ENCODE data around the gene KIAA1671.

KIAA1671 gene

DNA sequence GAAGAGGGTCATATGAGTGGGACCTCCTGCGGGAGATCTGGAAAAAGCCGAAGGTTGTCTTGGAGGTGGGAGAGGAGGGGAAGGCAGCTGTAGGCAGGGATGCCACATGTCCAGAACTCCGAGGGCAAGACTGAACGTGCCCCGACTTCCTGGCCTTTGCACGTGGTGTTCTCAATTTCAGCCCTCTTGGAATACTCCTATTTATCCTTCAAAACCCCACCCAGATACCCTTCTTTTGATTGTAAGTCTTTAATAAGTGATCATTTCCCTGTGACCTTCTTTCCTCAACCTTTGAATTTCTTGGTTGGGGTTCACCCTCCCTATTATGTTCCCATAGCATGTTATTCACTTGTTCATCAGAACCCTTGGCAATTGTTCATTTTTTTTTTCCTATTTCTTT lies 151.9 kb downstream of the KIAA1671 start:
- TF ChIP-seq TAF1 (IDR thresholded peaks at IDR 0.05; ENCODE audit: borderline replicate concordance, insufficient read depth, low read length) (no peak), SIN3A (IDR thresholded peaks at IDR 0.05; ENCODE audit: borderline replicate concordance, insufficient read depth, low read length) (no peak), FOXP2 (optimal IDR thresholded peaks at IDR 0.05; ENCODE audit: borderline replicate concordance, extremely low read depth, extremely low read length, insufficient read depth) (no peak), POLR2AphosphoS5 (IDR thresholded peaks at IDR 0.05; ENCODE audit: low read depth, low read length) (no peak)
- TF ChIP-seq, protein P1, sequence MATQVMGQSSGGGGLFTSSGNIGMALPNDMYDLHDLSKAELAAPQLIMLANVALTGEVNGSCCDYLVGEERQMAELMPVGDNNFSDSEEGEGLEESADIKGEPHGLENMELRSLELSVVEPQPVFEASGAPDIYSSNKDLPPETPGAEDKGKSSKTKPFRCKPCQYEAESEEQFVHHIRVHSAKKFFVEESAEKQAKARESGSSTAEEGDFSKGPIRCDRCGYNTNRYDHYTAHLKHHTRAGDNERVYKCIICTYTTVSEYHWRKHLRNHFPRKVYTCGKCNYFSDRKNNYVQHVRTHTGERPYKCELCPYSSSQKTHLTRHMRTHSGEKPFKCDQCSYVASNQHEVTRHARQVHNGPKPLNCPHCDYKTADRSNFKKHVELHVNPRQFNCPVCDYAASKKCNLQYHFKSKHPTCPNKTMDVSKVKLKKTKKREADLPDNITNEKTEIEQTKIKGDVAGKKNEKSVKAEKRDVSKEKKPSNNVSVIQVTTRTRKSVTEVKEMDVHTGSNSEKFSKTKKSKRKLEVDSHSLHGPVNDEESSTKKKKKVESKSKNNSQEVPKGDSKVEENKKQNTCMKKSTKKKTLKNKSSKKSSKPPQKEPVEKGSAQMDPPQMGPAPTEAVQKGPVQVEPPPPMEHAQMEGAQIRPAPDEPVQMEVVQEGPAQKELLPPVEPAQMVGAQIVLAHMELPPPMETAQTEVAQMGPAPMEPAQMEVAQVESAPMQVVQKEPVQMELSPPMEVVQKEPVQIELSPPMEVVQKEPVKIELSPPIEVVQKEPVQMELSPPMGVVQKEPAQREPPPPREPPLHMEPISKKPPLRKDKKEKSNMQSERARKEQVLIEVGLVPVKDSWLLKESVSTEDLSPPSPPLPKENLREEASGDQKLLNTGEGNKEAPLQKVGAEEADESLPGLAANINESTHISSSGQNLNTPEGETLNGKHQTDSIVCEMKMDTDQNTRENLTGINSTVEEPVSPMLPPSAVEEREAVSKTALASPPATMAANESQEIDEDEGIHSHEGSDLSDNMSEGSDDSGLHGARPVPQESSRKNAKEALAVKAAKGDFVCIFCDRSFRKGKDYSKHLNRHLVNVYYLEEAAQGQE (IDR thresholded peaks at IDR 0.05; ENCODE audit: insufficient read depth in 1 of 2, low read depth in 2 of 2, low read length in 2 of 2), result no peak

DNA sequence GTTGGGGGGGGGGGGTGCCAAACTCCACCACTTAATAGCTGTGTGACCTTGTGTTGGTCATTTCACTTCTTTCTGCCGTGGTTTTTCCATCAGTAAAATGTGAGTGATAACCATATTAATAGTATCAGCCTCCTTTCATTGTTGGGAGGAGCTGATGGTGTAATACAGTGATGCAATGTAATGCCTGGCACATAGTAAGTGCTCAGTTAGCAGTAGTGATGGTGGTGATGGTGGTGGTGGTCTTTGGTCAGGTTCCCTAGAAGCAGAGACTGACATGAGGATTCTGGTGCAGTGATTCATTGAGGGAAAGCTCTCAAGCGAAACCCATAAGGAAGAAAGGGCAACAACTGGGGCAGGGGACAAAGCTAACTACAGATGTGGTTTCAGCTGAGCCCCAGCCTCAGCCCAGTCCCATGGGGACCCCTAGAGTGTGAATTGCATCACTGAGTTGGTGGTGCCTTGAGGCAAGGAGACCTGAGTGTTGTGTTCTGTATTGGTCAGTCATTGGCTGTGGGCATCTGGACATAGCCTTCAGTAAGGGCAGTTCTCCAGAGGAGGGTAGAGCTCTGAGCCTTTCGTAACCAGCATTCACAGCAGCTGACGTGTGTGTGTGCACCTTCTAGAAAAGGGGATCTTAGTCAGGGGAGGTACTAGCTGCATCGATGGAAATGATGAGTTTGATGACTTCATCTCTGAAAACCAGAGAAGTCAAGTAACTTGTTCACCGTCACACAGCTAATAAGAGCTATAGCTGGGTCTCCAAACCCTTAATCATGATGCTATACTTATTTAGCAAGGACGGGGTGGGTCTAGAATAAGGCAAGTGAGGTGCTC lies 153.5 kb downstream of the KIAA1671 start:
- TF ChIP-seq TAF1 (IDR thresholded peaks at IDR 0.05; ENCODE audit: borderline replicate concordance, insufficient read depth, low read length) (no peak), SIN3A (IDR thresholded peaks at IDR 0.05; ENCODE audit: borderline replicate concordance, insufficient read depth, low read length) (no peak), POLR2AphosphoS5 (IDR thresholded peaks at IDR 0.05; ENCODE audit: low read depth, low read length) (no peak), FOXP2 (optimal IDR thresholded peaks at IDR 0.05; ENCODE audit: borderline replicate concordance, extremely low read depth, extremely low read length, insufficient read depth) (no peak)
- TF ChIP-seq, protein P1 (IDR thresholded peaks at IDR 0.05; ENCODE audit: insufficient read depth in 1 of 2, low read depth in 2 of 2, low read length in 2 of 2), result no peak

DNA sequence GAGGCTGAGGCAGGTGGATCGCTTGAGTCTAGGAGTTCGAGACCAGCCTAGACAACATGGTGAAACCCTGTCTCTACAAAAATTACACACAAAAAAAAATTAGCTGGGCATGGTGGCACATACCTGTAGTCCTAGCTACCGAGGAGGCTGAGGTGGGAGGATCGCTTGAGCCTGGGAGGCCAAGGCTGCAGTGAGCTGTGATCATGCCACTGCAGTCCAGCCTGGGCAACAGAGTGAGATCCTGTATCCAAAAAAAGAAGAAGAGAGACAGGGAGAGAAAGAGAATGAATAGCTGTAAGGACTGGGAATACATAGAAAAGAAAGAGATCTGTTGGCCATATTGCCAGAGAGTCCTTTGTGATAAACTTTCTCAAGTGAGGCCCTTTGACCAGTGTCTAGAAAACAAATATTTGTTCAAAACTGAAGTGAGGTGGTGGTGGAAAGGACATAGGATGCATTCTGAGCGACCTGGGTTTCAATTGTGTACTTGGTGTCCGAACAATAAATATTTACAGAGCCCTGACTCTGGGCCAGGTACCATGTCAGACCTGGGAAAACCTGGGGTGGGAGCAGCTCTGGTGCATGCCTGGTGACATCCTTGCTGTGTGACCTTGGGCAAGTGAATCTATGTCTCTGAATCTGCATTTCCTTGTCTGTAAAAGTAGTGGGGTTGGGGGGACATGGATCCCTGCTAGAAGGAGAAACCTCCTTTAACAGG lies 157.5 kb downstream of the KIAA1671 start:
- TF ChIP-seq, protein P1 (IDR thresholded peaks at IDR 0.05; ENCODE audit: insufficient read depth in 1 of 2, low read depth in 2 of 2, low read length in 2 of 2), result no peak
- TF ChIP-seq TAF1 (IDR thresholded peaks at IDR 0.05; ENCODE audit: borderline replicate concordance, insufficient read depth, low read length), result no peak
- no peak for TF ChIP-seq SIN3A (IDR thresholded peaks at IDR 0.05; ENCODE audit: borderline replicate concordance, insufficient read depth, low read length)
- TF ChIP-seq FOXP2 (optimal IDR thresholded peaks at IDR 0.05; ENCODE audit: borderline replicate concordance, extremely low read depth, extremely low read length, insufficient read depth), result no peak
- TF ChIP-seq POLR2AphosphoS5 (IDR thresholded peaks at IDR 0.05; ENCODE audit: low read depth, low read length), result no peak

DNA sequence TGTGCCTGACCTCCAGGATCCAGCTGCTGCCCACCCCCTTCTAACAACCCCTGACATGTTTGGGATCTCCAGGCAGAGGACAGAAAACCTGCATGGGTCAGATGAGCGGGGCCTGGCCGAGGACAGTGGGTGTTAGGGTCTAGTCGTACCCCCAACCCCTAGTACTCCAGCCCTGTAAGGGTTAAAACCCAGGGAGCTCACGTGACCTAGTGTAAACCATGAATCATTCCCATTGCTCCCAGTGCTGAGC lies 158.0 kb downstream of the KIAA1671 start:
- TF ChIP-seq FOXP2 (optimal IDR thresholded peaks at IDR 0.05; ENCODE audit: borderline replicate concordance, extremely low read depth, extremely low read length, insufficient read depth), result no peak
- TF ChIP-seq POLR2AphosphoS5 (IDR thresholded peaks at IDR 0.05; ENCODE audit: low read depth, low read length), result no peak
- TF ChIP-seq TAF1 (IDR thresholded peaks at IDR 0.05; ENCODE audit: borderline replicate concordance, insufficient read depth, low read length), result peak; percentile 52; the same call in 1 of the 2 replicates
- TF ChIP-seq, protein P1 (IDR thresholded peaks at IDR 0.05; ENCODE audit: insufficient read depth in 1 of 2, low read depth in 2 of 2, low read length in 2 of 2), result no peak

All from PFSK-1 (cell line).